Natural killer cell (primary cell): ENCODE results near the gene ITPR1. TPM values are rescaled to one million over a fixed set of nuclear protein-coding genes. Genes with fewer than 3 reads are reported as not detected.

Source experiments
- ATAC-seq, 3 donors: fragments of 150-1000 bp in 2 of 3; fragments of 200-7000 bp in 1 of 3; cut with Tn5 transposase; 1 replicate in 1 of 3; 2 replicates in 2 of 3; pipeline ENCODE4 v1.10.0; 2021; ENCODE audit warnings: mild to moderate bottlenecking in 2 of 3, moderate library complexity in 2 of 3
- DNase-seq, 2 donors: peaks; one replicate each; pipeline versions ENCODE4 v3.0.0 to v3.0.0-alpha.2; 2013 to 2021; ENCODE audit warnings: mixed read lengths in 1 of 2
- H3K27ac ChIP-seq: one replicate; pipeline ENCODE4 v1.5.1; 2013; ENCODE audit warnings: mild to moderate bottlenecking, low read length
- H3K27me3 ChIP-seq: one replicate; pipeline ENCODE4 v1.6.1; 2013; ENCODE audit warnings: low read length; ENCODE audit not compliant: control insufficient read depth, insufficient read depth
- H3K36me3 ChIP-seq: one replicate; pipeline ENCODE4 v1.6.1; 2013; ENCODE audit warnings: low read length; ENCODE audit not compliant: control insufficient read depth, insufficient read depth
- H3K4me1 ChIP-seq: one replicate; pipeline ENCODE4 v1.6.1; 2013; ENCODE audit warnings: low read length; ENCODE audit not compliant: control insufficient read depth, insufficient read depth
- H3K4me3 ChIP-seq: one replicate; pipeline ENCODE4 v1.5.1; 2013; ENCODE audit warnings: low read length
- H3K9me3 ChIP-seq: one replicate; pipeline ENCODE4 v1.6.1; 2013; ENCODE audit warnings: low read length; ENCODE audit not compliant: control insufficient read depth, insufficient read depth
- H3K27ac Mint-ChIP-seq, 2 donors: one replicate each; pipeline ENCODE4 v1.8.0; 2022; ENCODE audit warnings: mild to moderate bottlenecking in 2 of 2, mixed read lengths in 2 of 2, moderate library complexity in 1 of 2
- H3K27me3 Mint-ChIP-seq, 2 donors: one replicate each; pipeline ENCODE4 v1.8.0; 2022; ENCODE audit warnings: low read depth in 2 of 2, mixed read lengths in 2 of 2
- H3K36me3 Mint-ChIP-seq: one replicate; pipeline ENCODE4 v1.8.0; 2022; ENCODE audit warnings: mixed read lengths
- H3K4me1 Mint-ChIP-seq, 2 donors: one replicate each; pipeline ENCODE4 v1.8.0; 2022; ENCODE audit warnings: mixed read lengths in 2 of 2
- H3K4me3 Mint-ChIP-seq: one replicate; pipeline ENCODE4 v1.8.0; 2022; ENCODE audit warnings: mild to moderate bottlenecking, moderate library complexity, mixed read lengths
- H3K9me3 Mint-ChIP-seq, 2 donors: one replicate each; pipeline ENCODE4 v1.8.0; 2022; ENCODE audit warnings: mixed read lengths in 2 of 2
- CTCF ChIP-seq: fragments of 200-600 bp; IDR thresholded peaks from one replicate; pipeline ENCODE4 v1.8.0; 2022; ENCODE audit warnings: antibody characterized with exemption
- WGBS: methylation state at CpG from one replicate; pipeline ENCODE4 v1.1.7; 2013; ENCODE audit warnings: missing lambda C conversion rate; ENCODE audit not compliant: insufficient coverage; 5-methylcytosine and 5-hydroxymethylcytosine counted together
- intact Hi-C: fragments of 100-400 bp; cut with micrococcal nuclease; formaldehyde crosslinking; loops from one replicate; pipeline ENCODE4 v1.14.2; 2022
- total RNA-seq, 4 donors: library from RNA; stranded (reverse); fragments of 120-200 nt in 1 of 4; gene quantifications; one replicate each; pipeline versions ENCODE4 v1.2.3 to v1.2.4, GENCODE V29; 2013 to 2022

The ITPR1 gene
- total RNA-seq, 3 donors from 2014 or later (not counting 1 experiment from before 2014, with no cell fraction given): 86.7 to 123 (median 94.8) TPM

- Histone ChIP-seq H3K9me3 (no peaks in the 10 kb centered on the region), H3K4me1 (peaks cover 28% of the 10 kb centered on the region), H3K27ac (peak overlapping the region; percentile 70), H3K27me3 (no peaks in the 10 kb centered on the region), H3K4me3 (peak overlapping the region; percentile 16), H3K36me3 (no peaks in the 10 kb centered on the region)
- Mint-ChIP-seq H3K9me3 (no peaks in the 10 kb centered on the region), H3K27ac (peak overlapping the region; percentile 80 to 92), H3K4me1 (peaks cover 50 to 53% of the 10 kb centered on the region in 2 donors), H3K36me3 (no peaks in the 10 kb centered on the region), H3K4me3 (peak overlapping the region; percentile 90), H3K27me3 (no peaks in the 10 kb centered on the region)
- TF ChIP-seq CTCF: no peak
- DNase-seq: peak; percentile 17 to 84
- ATAC-seq: peak; percentile 52 to 77 (median 67)
- intact Hi-C loops: loop anchor here (1.0 to 10.0 kb wide), 2 partner anchors 11 to 470 kb away; partner anchors contain the start of genes BHLHE40 and ITPR1
- 10% methylated on average over 13 of the region's 14 CpGs for WGBS
These were observed 11.5 kb downstream of the ITPR1 start for GRCh38 chr3:4504340-4505261.

GRCh38 chr3:4505688-4506558, 12.8 kb downstream of the ITPR1 start:
- no peak overlapping the region for H3K4me3 ChIP-seq
- ATAC-seq (peak in 1 of 3 donors; percentile 38), DNase-seq (no peak)
- H3K27ac Mint-ChIP-seq: peak overlapping the region; percentile 80 to 92
- 81% methylated on average over 5 of the region's 6 CpGs for WGBS
- no peaks in the 10 kb centered on the region for H3K9me3 Mint-ChIP-seq
- H3K4me3 Mint-ChIP-seq: peak overlapping the region; percentile 43
- TF ChIP-seq CTCF: no peak
- H3K9me3 ChIP-seq: no peaks in the 10 kb centered on the region
- intact Hi-C loops: loop anchor here (10.0 kb wide), 1 partner anchor 469 kb away; the partner anchor contains the start of gene BHLHE40
- H3K27me3 Mint-ChIP-seq: no peaks in the 10 kb centered on the region
- H3K36me3 Mint-ChIP-seq: no peaks in the 10 kb centered on the region
- no peaks in the 10 kb centered on the region for H3K27me3 ChIP-seq
- peaks cover 3% of the 10 kb centered on the region for H3K36me3 ChIP-seq
- peak overlapping the region; percentile 70 for H3K27ac ChIP-seq
- peaks cover 28% of the 10 kb centered on the region for H3K4me1 ChIP-seq
- peaks cover 50 to 58% of the 10 kb centered on the region in 2 donors for H3K4me1 Mint-ChIP-seq

GRCh38 chr3:4506559-4507023, 13.4 kb downstream of the ITPR1 start:
- peaks cover 28% of the 10 kb centered on the region for H3K4me1 ChIP-seq
- H3K27ac ChIP-seq: no peak overlapping the region
- ATAC-seq: no peak
- no peak for DNase-seq
- no peak overlapping the region for H3K4me3 ChIP-seq
- Mint-ChIP-seq H3K27ac (peak overlapping the region; percentile 80 to 92), H3K4me1 (peaks cover 50 to 58% of the 10 kb centered on the region in 2 donors), H3K36me3 (no peaks in the 10 kb centered on the region), H3K27me3 (no peaks in the 10 kb centered on the region), H3K9me3 (no peaks in the 10 kb centered on the region), H3K4me3 (peak overlapping the region; percentile 59)
- intact Hi-C loops: loop anchor here (10.0 kb wide), 1 partner anchor 468 kb away; the partner anchor contains the start of gene BHLHE40
- H3K9me3 ChIP-seq: no peaks in the 10 kb centered on the region
- TF ChIP-seq CTCF: no peak
- 69% methylated on average over 2 of the region's 2 CpGs for WGBS
- H3K27me3 ChIP-seq: no peaks in the 10 kb centered on the region
- H3K36me3 ChIP-seq: peaks cover 3% of the 10 kb centered on the region
